ENCODE measurements around the gene CTPS2. TPM values are rescaled to one million over a fixed set of nuclear protein-coding genes. Genes with fewer than 3 reads are reported as not detected.
A peak's percentile ranks its signal among the peaks of the same experiment; 100 is the strongest.
"Not testable (repeated sequence)": the region's sequence is repeated elsewhere in the genome, so short reads cannot be mapped to it uniquely, and the experiment has no call there.

The CTPS2 gene
- total RNA-seq, 1 donor, result 12.0 TPM

DNA sequence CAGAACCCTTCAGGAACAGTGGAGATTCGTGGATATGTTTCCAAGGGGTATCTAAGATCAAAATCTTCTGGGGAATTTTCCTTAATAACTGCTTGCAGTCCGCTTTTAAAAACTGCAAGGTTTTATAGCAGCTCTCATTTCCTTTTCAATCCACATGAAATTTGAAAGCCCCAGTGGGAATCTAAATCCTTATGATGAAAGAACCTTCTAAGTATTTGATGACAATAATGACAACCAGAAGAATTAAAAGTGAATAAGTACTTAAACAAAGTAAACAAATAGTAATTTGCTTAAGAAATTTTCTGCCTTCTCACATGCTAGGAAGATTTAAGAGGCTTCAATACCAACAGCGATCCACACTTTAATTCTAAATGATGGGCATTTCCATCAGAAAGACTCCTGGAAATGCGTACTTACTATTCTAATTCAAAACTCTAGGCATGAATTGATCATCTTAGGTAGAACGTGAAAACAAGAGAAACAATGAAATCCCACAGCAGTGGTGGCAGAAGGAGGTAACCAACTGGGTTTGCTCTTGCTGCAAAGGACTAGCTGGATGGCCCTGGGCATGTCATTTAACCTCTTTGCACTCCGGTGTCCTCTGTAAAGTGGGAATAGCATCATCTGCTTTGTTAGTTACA lies 100.1 kb downstream of the CTPS2 start:
- no peak for DNase-seq (ENCODE audit: low read depth)
- TF ChIP-seq, protein P1, sequence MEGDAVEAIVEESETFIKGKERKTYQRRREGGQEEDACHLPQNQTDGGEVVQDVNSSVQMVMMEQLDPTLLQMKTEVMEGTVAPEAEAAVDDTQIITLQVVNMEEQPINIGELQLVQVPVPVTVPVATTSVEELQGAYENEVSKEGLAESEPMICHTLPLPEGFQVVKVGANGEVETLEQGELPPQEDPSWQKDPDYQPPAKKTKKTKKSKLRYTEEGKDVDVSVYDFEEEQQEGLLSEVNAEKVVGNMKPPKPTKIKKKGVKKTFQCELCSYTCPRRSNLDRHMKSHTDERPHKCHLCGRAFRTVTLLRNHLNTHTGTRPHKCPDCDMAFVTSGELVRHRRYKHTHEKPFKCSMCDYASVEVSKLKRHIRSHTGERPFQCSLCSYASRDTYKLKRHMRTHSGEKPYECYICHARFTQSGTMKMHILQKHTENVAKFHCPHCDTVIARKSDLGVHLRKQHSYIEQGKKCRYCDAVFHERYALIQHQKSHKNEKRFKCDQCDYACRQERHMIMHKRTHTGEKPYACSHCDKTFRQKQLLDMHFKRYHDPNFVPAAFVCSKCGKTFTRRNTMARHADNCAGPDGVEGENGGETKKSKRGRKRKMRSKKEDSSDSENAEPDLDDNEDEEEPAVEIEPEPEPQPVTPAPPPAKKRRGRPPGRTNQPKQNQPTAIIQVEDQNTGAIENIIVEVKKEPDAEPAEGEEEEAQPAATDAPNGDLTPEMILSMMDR (IDR thresholded peaks at IDR 0.05; ENCODE audit: insufficient read depth, low read length), result no peak
- no peak overlapping the region for H3K4me3 ChIP-seq (ENCODE audit: low read depth, low read length)

DNA sequence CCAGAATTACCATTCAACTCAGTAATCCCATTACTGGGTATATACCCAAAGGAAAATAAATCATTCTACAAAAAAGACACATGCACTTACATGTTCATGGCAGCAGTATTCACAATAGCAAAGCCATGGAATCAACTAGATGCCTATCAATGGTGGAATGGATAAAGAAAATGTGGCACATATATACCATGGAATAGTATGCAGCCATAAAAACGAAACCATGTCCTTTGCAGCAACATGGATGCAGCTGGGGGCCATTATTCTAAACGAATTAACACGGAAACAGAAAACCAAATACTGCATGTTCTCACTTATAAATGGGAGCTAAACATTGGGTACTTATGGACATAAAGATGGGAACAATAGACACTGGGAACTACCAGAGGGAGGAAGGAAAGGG lies 101.8 kb downstream of the CTPS2 start:
- not testable (repeated sequence) for H3K4me3 ChIP-seq (ENCODE audit: low read depth, low read length)

DNA sequence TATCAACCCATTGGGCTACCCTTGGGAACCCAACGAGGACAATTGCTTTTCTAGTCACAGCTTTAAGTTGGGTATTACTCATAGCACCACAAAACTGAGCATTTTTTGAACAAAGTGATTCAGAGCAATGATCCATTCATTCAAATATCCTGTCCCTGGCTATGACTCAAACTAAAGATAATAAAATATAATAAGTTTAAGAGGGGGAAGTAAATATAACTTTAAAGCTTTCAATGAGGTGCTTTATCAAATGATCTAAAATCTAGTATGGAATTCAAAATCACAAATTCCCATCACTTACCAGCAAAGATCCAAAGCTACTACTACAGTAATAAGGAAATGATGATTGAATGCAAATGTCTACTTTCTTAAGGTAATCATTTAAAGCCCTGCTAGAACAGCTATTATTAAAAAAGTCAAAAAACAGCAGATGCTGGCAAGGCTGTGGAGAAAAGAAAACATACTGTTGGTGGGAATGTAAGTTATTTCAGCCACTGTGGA lies 102.3 kb downstream of the CTPS2 start:
- peak; percentile 52 for DNase-seq (ENCODE audit: low read depth)
- H3K4me3 ChIP-seq (ENCODE audit: low read depth, low read length), result no peak overlapping the region
- TF ChIP-seq, protein P1 (IDR thresholded peaks at IDR 0.05; ENCODE audit: insufficient read depth, low read length), result no peak

More for the DNA sequence above, 101.8 kb downstream of the CTPS2 start:
- DNase-seq (ENCODE audit: low read depth), result not testable (repeated sequence)

DNA sequence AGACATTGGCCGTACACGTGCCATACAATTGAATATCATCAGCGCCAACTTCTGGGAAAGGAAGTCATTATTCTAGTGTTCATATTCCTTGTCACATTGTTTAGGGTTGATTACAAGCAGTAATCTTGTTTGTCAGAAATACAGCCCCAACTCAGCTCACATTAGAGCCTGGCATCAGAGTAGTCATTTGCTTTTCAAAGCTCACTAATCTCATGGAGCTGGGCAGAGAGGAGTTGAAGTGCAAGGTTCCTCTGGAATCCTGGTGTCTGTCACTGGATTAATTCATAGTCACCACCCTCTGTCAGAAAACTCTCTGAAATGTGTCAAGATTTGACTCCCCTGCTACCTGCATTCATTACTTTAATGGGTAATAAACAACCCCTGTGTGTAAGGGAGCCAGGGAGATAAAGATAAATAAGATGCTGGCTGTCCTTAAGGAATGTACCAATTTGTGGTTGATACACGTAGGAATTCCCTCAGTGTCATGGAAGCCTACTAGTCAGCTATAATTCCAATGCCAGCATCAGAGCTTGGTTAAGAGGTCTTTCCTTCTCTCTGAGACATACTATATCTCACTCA lies 106.2 kb downstream of the CTPS2 start:
- TF ChIP-seq, protein P1 (IDR thresholded peaks at IDR 0.05; ENCODE audit: insufficient read depth, low read length), result no peak
- DNase-seq (ENCODE audit: low read depth), result no peak
- H3K4me3 ChIP-seq (ENCODE audit: low read depth, low read length), result no peak overlapping the region

DNA sequence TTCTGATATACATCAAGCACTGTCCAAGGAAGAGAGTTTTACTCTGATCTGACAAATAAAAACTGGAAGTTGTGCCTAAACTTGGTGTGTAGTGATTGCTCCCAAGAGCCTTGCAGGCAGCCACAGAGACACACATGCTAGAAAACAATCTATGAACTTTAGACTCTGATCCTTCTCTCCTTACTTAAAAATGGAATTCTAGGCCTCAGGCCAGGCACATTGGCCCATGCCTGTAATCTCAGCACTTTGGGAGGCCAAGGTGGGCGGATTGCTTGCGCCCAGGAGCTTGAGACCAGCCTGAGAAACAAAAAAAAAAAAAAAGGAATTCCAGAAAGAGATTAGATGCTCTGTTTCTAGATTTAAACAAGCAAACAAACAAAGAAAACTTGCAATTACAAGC lies 108.1 kb downstream of the CTPS2 start:
- H3K4me3 ChIP-seq (ENCODE audit: low read depth, low read length), result no peak overlapping the region
- peak; percentile 14 for DNase-seq (ENCODE audit: low read depth)
- TF ChIP-seq, protein P1 (IDR thresholded peaks at IDR 0.05; ENCODE audit: insufficient read depth, low read length), result no peak

DNA sequence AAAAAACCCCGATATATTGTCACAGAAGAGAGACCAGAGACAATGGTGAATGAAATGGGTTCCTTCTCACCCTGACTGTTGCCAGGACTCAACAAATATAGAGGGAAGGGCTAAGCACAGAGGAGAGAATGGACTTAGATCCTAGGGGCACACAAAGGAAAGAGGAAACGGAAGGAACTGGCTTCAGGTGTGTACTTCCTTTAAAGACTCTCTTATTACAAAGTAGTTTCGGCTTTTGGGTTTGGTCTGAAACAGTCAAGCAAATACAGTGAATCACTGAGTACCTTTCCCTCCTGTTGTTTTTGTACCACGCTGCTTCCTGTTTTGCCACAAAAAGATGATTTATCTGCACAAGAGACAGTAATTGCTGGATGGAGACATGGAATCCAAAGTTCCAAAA lies 108.6 kb downstream of the CTPS2 start:
- no peak for DNase-seq (ENCODE audit: low read depth)
- H3K4me3 ChIP-seq (ENCODE audit: low read depth, low read length), result no peak overlapping the region
- TF ChIP-seq, protein P1 (IDR thresholded peaks at IDR 0.05; ENCODE audit: insufficient read depth, low read length), result no peak

DNA sequence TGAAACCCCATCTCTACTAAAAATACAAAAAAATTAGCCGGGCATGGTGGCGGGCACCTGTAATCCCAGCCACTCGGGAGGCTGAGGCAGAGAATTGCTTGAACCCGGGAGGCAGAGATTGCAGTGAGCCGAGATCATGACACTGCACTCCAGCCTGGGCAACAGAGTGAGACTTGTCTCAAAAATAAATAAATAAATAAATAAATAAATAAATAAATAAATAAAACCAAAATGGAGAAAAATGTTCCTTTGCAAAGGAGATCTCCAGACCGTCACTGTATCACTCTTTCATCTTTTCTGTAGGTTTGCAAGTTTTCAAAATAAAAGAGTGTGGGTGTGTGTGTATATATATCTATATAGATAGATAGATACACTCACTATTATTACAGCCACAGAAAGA lies 109.2 kb downstream of the CTPS2 start:
- not testable (repeated sequence) for DNase-seq (ENCODE audit: low read depth); H3K4me3 ChIP-seq (ENCODE audit: low read depth, low read length)

DNA sequence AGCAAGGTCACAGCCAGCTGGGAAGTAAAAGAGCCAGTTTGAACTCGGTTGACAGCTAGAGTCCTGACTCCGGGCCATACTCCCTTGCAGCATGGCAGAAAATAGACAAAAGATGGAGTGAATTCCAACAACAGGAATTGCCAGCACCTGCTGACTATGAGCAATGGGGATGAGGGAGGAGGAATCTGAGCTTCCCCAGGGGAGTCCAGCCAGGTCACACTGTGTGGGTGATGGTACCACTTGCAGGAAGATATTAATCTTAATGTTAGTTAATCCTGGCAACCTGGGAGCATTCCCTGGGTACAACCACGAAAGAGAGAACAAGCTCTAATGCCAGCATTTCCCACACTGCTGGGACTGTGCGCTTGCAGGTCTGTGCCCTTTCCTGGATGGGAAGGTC lies 110.6 kb downstream of the CTPS2 start:
- H3K4me3 ChIP-seq (ENCODE audit: low read depth, low read length), result no peak overlapping the region
- no peak for DNase-seq (ENCODE audit: low read depth)
- TF ChIP-seq, protein P1 (IDR thresholded peaks at IDR 0.05; ENCODE audit: insufficient read depth, low read length), result no peak

Measured in fibroblast of the aortic adventitia (primary cell).